T-helper 2 cell treated with Interferon-gamma antibody and Interleukin-4, amounts not matched to agents 100 ng/mL and 5 ng/mL, for 36 hours (primary cell): ENCODE measurements around the gene USP33. TPM values are rescaled to one million over a fixed set of nuclear protein-coding genes. Genes with fewer than 3 reads are reported as not detected.
"Not testable (repeated sequence)": the region's sequence is repeated elsewhere in the genome, so short reads cannot be mapped to it uniquely, and the experiment has no call there.

Experiments
- intact Hi-C: fragments of 100-400 bp; cut with micrococcal nuclease; formaldehyde crosslinking; loops from one replicate; pipeline ENCODE4 v1.15.1; 2023
- total RNA-seq: library from RNA; stranded (reverse); gene quantifications from 2 replicates; pipeline ENCODE4 v1.2.3, GENCODE V29; 2022

Gene USP33
- total RNA-seq, 1 donor from 2014 or later = 52.3 TPM

- intact Hi-C loops = no loop called here
Observed at GRCh38 chr1:77673030-77673429, 86.6 kb downstream of the USP33 start.

- intact Hi-C loops = no loop called here
Observed at GRCh38 chr1:77672374-77672773, 87.3 kb downstream of the USP33 start.

- intact Hi-C loops = no loop called here
Observed at GRCh38 chr1:77671836-77672235, 87.8 kb downstream of the USP33 start.

- intact Hi-C loops = no loop called here
Observed at GRCh38 chr1:77670330-77670729, 89.3 kb downstream of the USP33 start.

- intact Hi-C loops = no loop called here
Observed at GRCh38 chr1:77668924-77669449, 90.7 kb downstream of the USP33 start.

GRCh38 chr1:77664939-77665516 is 94.6 kb downstream of the USP33 start:
- intact Hi-C loops = no loop called here

- intact Hi-C loops = no loop called here
Observed at GRCh38 chr1:77661696-77662095, 98.0 kb downstream of the USP33 start.

- intact Hi-C loops = no loop called here
Observed at GRCh38 chr1:77659879-77660593, 99.6 kb downstream of the USP33 start.

GRCh38 chr1:77658271-77658670 is 101.4 kb downstream of the USP33 start:
- intact Hi-C loops = no loop called here

- intact Hi-C loops = no loop called here
Observed at GRCh38 chr1:77655431-77655974, 104.1 kb downstream of the USP33 start.

- intact Hi-C loops = no loop called here
Observed at GRCh38 chr1:77652970-77653516, 106.6 kb downstream of the USP33 start.

GRCh38 chr1:77652268-77652667 is 107.4 kb downstream of the USP33 start:
- intact Hi-C loops = no loop called here

GRCh38 chr1:77649127-77649526 is 110.5 kb downstream of the USP33 start:
- intact Hi-C loops = no loop called here

GRCh38 chr1:77646224-77646623 is 113.4 kb downstream of the USP33 start:
- intact Hi-C loops = not testable (repeated sequence)

Other genes with a start within 250 kb of the USP33 start
- 38.0 and 39.8 TPM in 2 replicates for gene ZZZ3, start 77.2 kb downstream of the USP33 start, total RNA-seq
- gene MIGA1, start 19.8 kb upstream of the USP33 start, total RNA-seq = 8.6 and 9.2 TPM in 2 replicates
- 1.7 and 1.9 TPM in 2 replicates for gene NEXN, start 128.8 kb upstream of the USP33 start, total RNA-seq
- gene FUBP1, start 219.2 kb upstream of the USP33 start, total RNA-seq = 221 and 226 TPM in 2 replicates
- 12.0 and 12.7 TPM in 2 replicates for gene DNAJB4, start 245.1 kb upstream of the USP33 start, total RNA-seq